Mucosa of descending colon (tissue), 3 donors: ENCODE results near the gene KRTAP4-6. TPM values are rescaled to one million over a fixed set of nuclear protein-coding genes. Genes with fewer than 3 reads are reported as not detected.
"Not testable (repeated sequence)": the region's sequence is repeated elsewhere in the genome, so short reads cannot be mapped to it uniquely, and the experiment has no call there.

Experiments used
- ATAC-seq: fragments of 200-7000 bp; cut with Tn5 transposase; one replicate; pipeline ENCODE4 v1.9.1; 2020; ENCODE audit warnings: mild to moderate bottlenecking, moderate library complexity
- DNase-seq, 3 donors: peaks; one replicate each; pipeline ENCODE4 v3.0.0-alpha.2; 2020
- H3K36me3 ChIP-seq: fragments of 200-600 bp; one replicate; pipeline ENCODE4 v1.8.0; 2021; ENCODE audit warnings: low read depth, mild to moderate bottlenecking
- H3K4me1 ChIP-seq: fragments of 200-600 bp; one replicate; pipeline ENCODE4 v1.8.0; 2021; ENCODE audit warnings: low read depth, mild to moderate bottlenecking
- H3K4me3 ChIP-seq: fragments of 200-600 bp; one replicate; pipeline ENCODE4 v1.8.0; 2021; ENCODE audit warnings: mild to moderate bottlenecking
- H3K9me3 ChIP-seq: fragments of 200-600 bp; one replicate; pipeline ENCODE4 v1.8.0; 2021; ENCODE audit warnings: mild to moderate bottlenecking
- CTCF ChIP-seq: fragments of 200-600 bp; IDR thresholded peaks from one replicate; pipeline ENCODE4 v1.8.0; 2022; ENCODE audit warnings: antibody characterized with exemption, mild to moderate bottlenecking
- intact Hi-C, 2 donors: fragments of 100-400 bp; cut with DNase I in 1 of 2; cut with micrococcal nuclease in 1 of 2; formaldehyde crosslinking; loops; one replicate each; pipeline versions ENCODE4 v1.11.0 to v1.11.1; 2022; cut with DNase I, micrococcal nuclease
- total RNA-seq, 3 donors: library from RNA; stranded (reverse); fragmentation: NEBNext Ultra II Directional in 2 of 3; extraction: Animal tissue kit (Norgen Biotek cat#: 25700) in 2 of 3; gene quantifications; one replicate each; pipeline versions ENCODE4 v1.2.1 to v1.2.4, GENCODE V29; 2021 to 2023
- donor health status: DM: no; HTN: no; CAD: no; lungs with moderate emphysema.
- donor health status: DM: no; HTN: no; CAD: no.
- donor health status: DM: no; HTN: yes; CAD: no.

Gene KRTAP4-6
- total RNA-seq, 3 donors from 2014 or later = not detected

- intact Hi-C loops = no loop called here
- ATAC-seq (no peak), DNase-seq (no peak)
- H3K4me3 ChIP-seq = no peak overlapping the region
- no peaks in the 10 kb centered on the region for H3K9me3 ChIP-seq
- H3K36me3 ChIP-seq = no peaks in the 10 kb centered on the region
- TF ChIP-seq CTCF = no peak
- H3K4me1 ChIP-seq = no peaks in the 10 kb centered on the region
Measured at GRCh38 chr17:41126412-41126811, 13.9 kb downstream of the KRTAP4-6 start.

GRCh38 chr17:41125064-41125463, 15.3 kb downstream of the KRTAP4-6 start:
- DNase-seq (no peak), ATAC-seq (no peak)
- Histone ChIP-seq H3K36me3 (no peaks in the 10 kb centered on the region), H3K4me1 (no peaks in the 10 kb centered on the region), H3K9me3 (no peaks in the 10 kb centered on the region), H3K4me3 (no peak overlapping the region)
- TF ChIP-seq CTCF = no peak
- intact Hi-C loops = no loop called here

GRCh38 chr17:41123991-41124371, 16.4 kb downstream of the KRTAP4-6 start, which contains the start of gene KRTAP4-12:
Gene KRTAP4-12, minus strand, starts transcription at chr17:41124182. Its CDS starts 60 bp downstream, at chr17:41124122.
- H3K4me3 ChIP-seq, H3K36me3 ChIP-seq, intact Hi-C loops, ATAC-seq, H3K9me3 ChIP-seq, DNase-seq, H3K4me1 ChIP-seq: not testable (repeated sequence)

GRCh38 chr17:41123292-41123990, 16.9 kb downstream of the KRTAP4-6 start:
- DNase-seq, H3K36me3 ChIP-seq, H3K4me3 ChIP-seq, intact Hi-C loops, H3K4me1 ChIP-seq, H3K9me3 ChIP-seq, ATAC-seq: not testable (repeated sequence)

GRCh38 chr17:41121742-41122141, 18.6 kb downstream of the KRTAP4-6 start:
- no peak overlapping the region for H3K4me3 ChIP-seq
- no peaks in the 10 kb centered on the region for H3K9me3 ChIP-seq
- ATAC-seq (no peak), DNase-seq (no peak)
- H3K4me1 ChIP-seq = no peaks in the 10 kb centered on the region
- intact Hi-C loops = no loop called here
- TF ChIP-seq CTCF = no peak
- H3K36me3 ChIP-seq = no peaks in the 10 kb centered on the region

GRCh38 chr17:41119696-41120690, 20.4 kb downstream of the KRTAP4-6 start:
- intact Hi-C loops, H3K9me3 ChIP-seq, H3K4me3 ChIP-seq, H3K36me3 ChIP-seq, H3K4me1 ChIP-seq: not testable (repeated sequence)
- ATAC-seq = peak; percentile 44
- peak in 1 of 3 donors; percentile 5 for DNase-seq

GRCh38 chr17:41118721-41119120, 21.6 kb downstream of the KRTAP4-6 start:
- intact Hi-C loops = no loop called here

GRCh38 chr17:41117846-41118386, 22.4 kb downstream of the KRTAP4-6 start, which contains the start of gene KRTAP4-11:
Gene KRTAP4-11, minus strand, starts transcription at chr17:41118373. Its CDS starts 58 bp downstream, at chr17:41118315.
- H3K9me3 ChIP-seq, intact Hi-C loops, ATAC-seq, DNase-seq, H3K36me3 ChIP-seq, H3K4me3 ChIP-seq, H3K4me1 ChIP-seq: not testable (repeated sequence)

More at GRCh38 chr17:41118721-41119120, 21.6 kb downstream of the KRTAP4-6 start:
- Histone ChIP-seq H3K4me1 (no peaks in the 10 kb centered on the region), H3K9me3 (no peaks in the 10 kb centered on the region), H3K4me3 (no peak overlapping the region), H3K36me3 (no peaks in the 10 kb centered on the region)
- DNase-seq = no peak
- ATAC-seq = no peak
- no peak for TF ChIP-seq CTCF
